Lower leg skin (tissue), 4 donors: Measurements from ENCODE around the gene DDN. TPM values are rescaled to one million over a fixed set of nuclear protein-coding genes. Genes with fewer than 3 reads are reported as not detected.

Experiments
- DNase-seq, 2 donors: peaks; one replicate each; pipeline ENCODE4 v3.0.0-alpha.2; 2019; ENCODE audit warnings: low spot score in 2 of 2
- H3K4me3 ChIP-seq: fragments of 200-600 bp; sonication (generic); 2 replicates; pipeline ENCODE4 v1.5.1; 2017; ENCODE audit warnings: mild to moderate bottlenecking, low read depth; ENCODE audit not compliant: poor library complexity, severe bottlenecking
- CTCF ChIP-seq, 3 donors: fragments of 450-650 bp; IDR thresholded peaks; one replicate each; pipeline ENCODE4 v1.5.1; 2016; ENCODE audit warnings: antibody characterized with exemption in 3 of 3, mild to moderate bottlenecking in 3 of 3, moderate library complexity in 2 of 3
- POLR2A ChIP-seq, 2 donors: fragments of 450-650 bp; IDR thresholded peaks; one replicate each; pipeline ENCODE4 v1.6.1; 2016 to 2017; ENCODE audit warnings: antibody characterized with exemption in 2 of 2, mild to moderate bottlenecking in 1 of 2, moderate library complexity in 1 of 2
- WGBS, 2 donors: methylation state at CpG; one replicate each; pipeline ENCODE4 v1.1.5; 2018; 5-methylcytosine and 5-hydroxymethylcytosine counted together
- intact Hi-C: fragments of 100-400 bp; cut with DNase I; formaldehyde crosslinking; loops from one replicate; pipeline ENCODE4 v1.15.0; 2023; ENCODE audit warnings: low total_unique reads
- total RNA-seq, 4 donors: library from RNA; depleted of rRNA; stranded (reverse); fragments of >200 nt; gene quantifications; one replicate each; pipeline ENCODE4 v1.1.0, GENCODE V29; 2016

Gene DDN
- total RNA-seq, 4 donors from 2014 or later, result 0.05 to 0.29 (median 0.13) TPM; not detected in 1

GRCh38 chr12:49015196-49015595 is 16.0 kb upstream of the DDN start:
- 77 to 91% methylated on average over 1 of the region's 1 CpG for WGBS, 2 donors
- no peak for TF ChIP-seq CTCF (IDR thresholded peaks at IDR 0.05)
- no peak for TF ChIP-seq POLR2A (IDR thresholded peaks at IDR 0.05)
- intact Hi-C loops, result no loop called here
- H3K4me3 ChIP-seq, result no peak overlapping the region
- no peak for DNase-seq

GRCh38 chr12:49014547-49014946 is 15.4 kb upstream of the DDN start:
- 25 to 53% methylated on average over 1 of the region's 1 CpG for WGBS, 2 donors
- H3K4me3 ChIP-seq, result no peak overlapping the region
- intact Hi-C loops, result no loop called here
- no peak for DNase-seq
- TF ChIP-seq CTCF (IDR thresholded peaks at IDR 0.05) (no peak), POLR2A (IDR thresholded peaks at IDR 0.05) (no peak)

- 92 to 96% methylated on average over 3 of the region's 3 CpGs for WGBS, 2 donors
- DNase-seq, result no peak
- H3K4me3 ChIP-seq, result no peak overlapping the region
- no peak for TF ChIP-seq CTCF (IDR thresholded peaks at IDR 0.05)
- TF ChIP-seq POLR2A (IDR thresholded peaks at IDR 0.05), result no peak
- intact Hi-C loops, result no loop called here
Observed at GRCh38 chr12:49013428-49013827, 14.3 kb upstream of the DDN start.

GRCh38 chr12:49012739-49013138 is 13.6 kb upstream of the DDN start:
- H3K4me3 ChIP-seq, result no peak overlapping the region
- TF ChIP-seq POLR2A (IDR thresholded peaks at IDR 0.05), result no peak
- TF ChIP-seq CTCF (IDR thresholded peaks at IDR 0.05), result no peak
- no peak for DNase-seq
- intact Hi-C loops, result no loop called here

GRCh38 chr12:49010092-49010668 is 11.0 kb upstream of the DDN start:
- TF ChIP-seq CTCF (IDR thresholded peaks at IDR 0.05) (no peak), POLR2A (IDR thresholded peaks at IDR 0.05) (no peak)
- 91 to 95% methylated on average over 3 of the region's 3 CpGs for WGBS, 2 donors
- intact Hi-C loops, result no loop called here
- no peak for DNase-seq
- H3K4me3 ChIP-seq, result no peak overlapping the region

GRCh38 chr12:49008943-49009342 is 9.8 kb upstream of the DDN start:
- no peak overlapping the region for H3K4me3 ChIP-seq
- WGBS, 2 donors, result 100% methylated on average over 1 of the region's 1 CpG
- DNase-seq, result no peak
- TF ChIP-seq POLR2A (IDR thresholded peaks at IDR 0.05) (no peak), CTCF (IDR thresholded peaks at IDR 0.05) (no peak)
- intact Hi-C loops, result no loop called here
